Subcutaneous preadipocyte (primary cell): Measurements from ENCODE around the gene FATE1. TPM values are rescaled to one million over a fixed set of nuclear protein-coding genes. Genes with fewer than 3 reads are reported as not detected.

Experiments used
- total RNA-seq: library from RNA; depleted of rRNA; stranded (reverse); fragments of >200 nt; gene quantifications from 2 replicates; pipeline ENCODE4 v1.2.3, GENCODE V29; 2012

FATE1 gene, protein sequence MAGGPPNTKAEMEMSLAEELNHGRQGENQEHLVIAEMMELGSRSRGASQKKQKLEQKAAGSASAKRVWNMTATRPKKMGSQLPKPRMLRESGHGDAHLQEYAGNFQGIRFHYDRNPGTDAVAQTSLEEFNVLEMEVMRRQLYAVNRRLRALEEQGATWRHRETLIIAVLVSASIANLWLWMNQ
- total RNA-seq: not detected in 2 replicates

DNA sequence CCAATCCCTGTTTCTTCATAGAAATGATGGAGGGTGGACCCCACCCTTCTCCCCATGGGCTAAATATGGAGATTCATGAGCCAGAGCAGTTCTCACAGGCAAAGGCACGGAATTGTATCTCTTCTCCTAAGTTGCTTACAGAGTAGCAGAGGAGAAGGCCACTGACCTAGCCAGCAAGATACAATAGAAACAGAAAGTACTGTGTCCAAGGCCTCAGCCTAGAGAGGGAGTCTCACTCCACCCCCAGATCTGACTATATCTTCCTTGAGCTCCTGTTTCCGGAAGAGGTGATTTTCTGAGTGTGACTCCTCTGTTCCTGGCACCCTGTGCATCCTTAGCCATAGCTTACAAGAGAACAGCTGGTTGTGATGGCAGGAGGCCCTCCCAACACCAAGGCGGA lies at the start of gene FATE1:
TSS of gene FATE1 (plus strand) at position 284 of the 400 bp plus-strand sequence. CDS start at position 369, 85 bp downstream.

DNA sequence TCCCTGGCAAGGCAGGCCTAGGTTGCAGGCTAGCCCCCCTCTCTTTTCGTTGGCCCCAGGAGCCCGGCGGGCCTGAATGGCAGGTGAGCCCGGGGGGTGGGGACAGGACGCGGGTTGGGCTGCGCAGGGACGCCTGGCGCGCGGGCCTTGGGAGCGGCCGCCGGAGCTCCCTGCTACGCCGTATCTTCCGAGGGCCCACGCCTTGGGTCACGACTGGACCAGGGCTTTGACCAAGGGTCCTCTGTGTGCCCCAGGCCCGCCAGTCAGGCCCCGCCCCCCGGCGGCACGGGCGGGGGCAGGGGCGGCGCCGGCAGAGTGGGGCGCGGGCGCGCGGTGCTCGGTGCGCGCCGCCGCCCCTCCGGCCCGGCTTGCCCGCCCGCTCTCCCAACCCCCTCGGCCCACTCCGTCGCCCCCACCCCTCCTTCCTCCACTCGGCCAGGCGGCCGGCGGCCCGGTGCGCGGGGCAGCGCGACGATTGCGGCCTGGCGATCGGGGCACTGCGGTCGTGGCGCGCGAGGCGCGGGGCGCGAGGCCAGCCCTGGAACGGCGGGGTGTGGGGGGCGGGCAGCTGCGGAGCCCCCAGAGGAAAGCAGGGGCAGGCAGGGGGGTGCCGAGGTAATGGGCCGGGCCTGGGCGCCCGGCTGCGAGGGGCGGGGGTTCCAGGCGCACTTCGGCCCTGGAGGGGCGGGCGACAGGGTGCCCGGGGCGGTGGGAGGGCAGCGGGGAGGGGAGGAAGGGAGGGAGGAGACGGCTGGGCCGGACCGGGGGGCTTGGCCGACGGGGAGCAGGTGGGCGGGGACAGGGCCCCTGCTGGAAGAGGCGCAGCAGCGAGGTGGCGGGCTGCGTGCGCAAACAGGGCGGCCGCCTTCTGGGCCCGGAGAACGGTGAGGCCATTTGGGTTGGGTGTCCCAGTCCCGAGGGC lies 20.9 kb upstream of the FATE1 start, which contains the start of gene PRRG3:
TSS of gene PRRG3 (plus strand) at position 798 of the 922 bp plus-strand sequence. CDS start 3,357 bp downstream, outside the sequence.

DNA sequence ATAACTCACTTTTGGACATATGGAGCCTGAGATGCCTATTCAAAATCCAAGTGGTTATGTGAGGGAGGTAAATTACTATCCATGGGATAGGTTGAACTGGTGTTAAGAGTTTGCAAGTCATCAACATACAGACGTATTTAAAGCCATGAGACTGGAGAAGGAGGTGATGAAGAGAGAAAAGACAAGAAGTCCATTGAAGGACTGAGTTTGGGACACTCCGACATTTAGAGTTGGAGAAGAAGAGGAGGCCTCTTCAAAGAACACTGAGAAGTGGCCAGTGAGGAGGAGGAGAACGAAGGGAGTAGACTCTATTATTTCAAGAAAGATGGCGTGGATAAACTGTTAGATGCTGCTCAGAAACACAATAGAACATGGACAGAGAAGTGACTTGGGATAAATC lies 18.6 kb downstream of the FATE1 start, which contains the start of gene CNGA2:
TSS of gene CNGA2 (plus strand) at position 301 of the 400 bp plus-strand sequence. CDS start 3,738 bp downstream, outside the sequence.

Other genes with a start within 250 kb of the FATE1 start
- gene PASD1, start 152.4 kb upstream of the FATE1 start, total RNA-seq: not detected in 2 replicates
- gene PRRG3, start 20.6 kb upstream of the FATE1 start, total RNA-seq: under 0.01 and 0.73 TPM in 2 replicates
- not detected in 2 replicates for gene CNGA2, start 18.7 kb downstream of the FATE1 start, total RNA-seq
- gene MAGEA4, start 196.9 kb downstream of the FATE1 start, total RNA-seq: not detected in 2 replicates